SKM-1 (cell line): ENCODE measurements around the gene RBM19.

Experiments used
- DNase-seq: peaks from one replicate; lab custom pipeline; 2025; ENCODE audit not compliant: unreplicated experiment; lab: John Stamatoyannopoulos, UW

Gene RBM19

DNA sequence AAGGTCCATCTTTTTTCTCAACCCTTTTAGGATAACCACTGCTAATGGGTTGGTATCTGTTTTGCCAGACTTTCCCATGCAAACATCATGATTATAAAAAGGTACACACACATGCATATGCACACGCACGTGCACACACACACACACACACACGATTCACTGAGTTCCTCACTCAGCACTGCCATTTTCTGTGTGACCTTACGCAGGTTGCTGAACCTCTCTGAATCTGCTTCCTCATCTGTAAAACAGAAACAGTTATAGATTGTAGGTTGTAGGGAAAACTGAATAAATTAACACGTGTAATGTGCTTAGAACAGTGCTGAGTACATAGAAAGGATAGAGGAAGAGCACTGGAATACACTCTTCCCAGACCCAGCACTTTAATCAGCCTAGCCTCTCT lies 182.3 kb downstream of the RBM19 start:
- DNase-seq, result no peak

DNA sequence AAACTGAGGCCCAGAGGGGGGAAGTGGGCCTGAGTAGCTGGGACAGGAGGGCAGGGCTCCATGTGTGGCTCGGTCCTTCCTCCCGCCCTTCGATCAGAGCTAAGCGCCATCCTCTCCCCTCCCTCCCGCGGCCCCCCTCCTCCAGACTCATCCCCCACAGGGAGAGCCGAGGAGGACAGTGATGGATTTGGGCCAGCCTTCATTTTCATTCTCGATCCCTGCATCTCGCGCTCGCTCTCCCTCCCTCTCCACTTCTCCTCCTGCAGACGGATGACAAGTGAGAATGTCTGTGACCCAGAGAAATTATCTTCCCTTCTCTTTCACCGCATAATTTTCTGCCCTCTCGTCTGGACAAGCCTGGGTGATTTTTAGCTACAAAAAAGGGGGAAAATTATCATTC lies 183.3 kb downstream of the RBM19 start:
- no peak for DNase-seq

DNA sequence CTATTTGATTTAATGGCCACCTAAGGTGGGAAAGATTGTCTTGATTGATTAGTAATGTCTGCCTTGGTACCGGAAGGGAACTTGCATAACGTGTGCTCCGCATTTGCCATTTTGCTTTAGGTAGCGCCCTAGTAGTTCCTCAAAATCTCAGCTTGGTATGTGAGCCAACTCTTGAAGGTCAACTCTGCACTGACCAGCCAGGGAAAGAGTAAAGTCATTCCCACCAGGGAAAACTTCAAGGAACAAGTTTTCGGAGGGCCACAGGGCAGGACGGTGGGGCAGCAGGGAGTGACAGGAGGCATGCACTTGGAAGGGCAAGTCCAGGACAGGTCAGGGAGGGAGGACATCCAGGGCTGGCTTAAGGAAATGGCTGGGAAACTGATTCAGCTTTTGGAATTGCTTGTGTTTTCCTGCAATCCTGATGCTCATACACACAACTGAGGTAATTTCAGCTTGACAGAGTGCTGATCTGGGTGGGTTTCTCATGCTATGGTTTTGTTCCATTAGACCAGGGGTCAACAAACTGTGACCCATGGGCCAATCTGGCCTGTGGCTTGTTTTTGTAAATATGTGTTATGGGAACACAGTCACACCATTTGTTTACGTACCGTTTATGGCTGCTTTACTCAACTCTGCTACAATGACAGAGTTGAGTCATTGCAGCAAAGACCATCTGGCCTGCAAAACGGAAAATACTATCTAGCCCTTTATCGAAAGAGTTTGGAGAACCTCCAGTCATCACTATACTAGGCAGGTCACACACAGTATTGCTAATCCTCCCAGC lies 184.5 kb downstream of the RBM19 start:
- DNase-seq, result no peak

DNA sequence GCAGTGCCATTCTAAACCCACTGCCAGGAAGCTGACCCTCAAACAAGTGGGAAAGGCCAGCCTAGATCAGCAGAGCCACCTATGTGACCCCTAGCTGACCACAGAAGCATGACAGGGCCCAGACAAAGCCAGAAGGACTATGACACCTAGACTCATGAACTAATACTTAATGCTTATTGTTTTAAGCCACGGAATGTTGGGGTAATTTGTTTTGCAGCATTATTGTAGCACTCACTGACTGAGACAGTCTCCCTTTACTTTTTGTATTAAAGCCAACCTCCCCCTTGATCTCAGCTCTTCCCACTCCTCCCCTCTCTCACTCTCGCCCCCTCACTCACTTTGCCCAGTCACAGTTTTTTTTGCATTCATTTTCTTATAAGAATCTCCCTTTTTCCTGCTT lies 186.4 kb downstream of the RBM19 start:
- DNase-seq, result no peak

DNA sequence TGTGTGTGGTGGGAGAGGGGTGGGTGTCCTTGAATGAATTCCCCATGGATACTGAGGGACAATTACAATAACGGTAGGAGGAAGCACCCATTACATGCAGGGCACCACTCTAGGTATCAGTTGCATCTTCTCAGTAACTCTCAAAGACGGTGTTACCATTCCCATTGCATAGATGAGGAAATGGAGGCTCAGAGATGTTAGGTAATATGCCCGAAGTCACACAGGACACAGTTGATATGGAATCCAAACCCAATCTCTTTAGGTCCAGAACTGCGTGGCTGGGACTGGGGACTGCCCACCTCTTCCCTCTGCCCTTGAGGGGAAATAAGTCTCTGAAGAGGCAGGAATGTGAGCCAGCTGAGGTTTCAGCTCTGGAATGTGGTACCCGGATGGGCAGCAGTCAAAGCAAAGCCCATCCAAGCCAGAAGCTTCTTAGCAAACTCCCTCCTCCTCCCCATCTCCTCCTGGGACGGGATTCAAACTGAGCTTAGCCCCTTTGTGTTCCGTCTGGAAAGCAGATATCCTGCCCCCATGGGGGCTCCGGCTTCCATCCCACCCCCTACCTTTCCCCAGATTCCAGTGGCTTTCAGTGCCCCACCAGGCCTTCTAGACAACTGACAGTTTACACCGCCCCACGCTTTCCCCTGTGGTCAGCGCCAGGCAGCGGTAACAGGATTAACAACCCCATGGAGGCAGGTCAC lies 187.5 kb downstream of the RBM19 start:
- no peak for DNase-seq

DNA sequence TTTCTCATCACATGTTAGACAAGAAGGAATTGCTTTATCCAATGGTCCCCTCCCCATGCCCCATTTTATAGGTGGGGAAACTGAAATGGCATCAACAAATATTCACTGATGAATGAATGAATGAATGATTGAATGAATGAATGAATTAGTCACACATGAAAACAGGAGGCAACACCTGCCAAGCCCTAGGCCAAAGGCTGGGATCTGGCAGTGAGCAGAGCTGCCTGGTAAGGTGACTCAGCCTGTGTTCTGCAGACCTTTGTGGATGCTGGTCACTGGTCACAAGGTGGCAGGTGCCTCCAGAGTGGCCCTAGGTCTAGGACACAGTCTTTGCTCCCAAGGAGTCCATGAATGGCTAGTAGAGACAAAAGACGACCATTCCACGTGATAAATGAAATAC lies 188.4 kb downstream of the RBM19 start:
- DNase-seq, result no peak

DNA sequence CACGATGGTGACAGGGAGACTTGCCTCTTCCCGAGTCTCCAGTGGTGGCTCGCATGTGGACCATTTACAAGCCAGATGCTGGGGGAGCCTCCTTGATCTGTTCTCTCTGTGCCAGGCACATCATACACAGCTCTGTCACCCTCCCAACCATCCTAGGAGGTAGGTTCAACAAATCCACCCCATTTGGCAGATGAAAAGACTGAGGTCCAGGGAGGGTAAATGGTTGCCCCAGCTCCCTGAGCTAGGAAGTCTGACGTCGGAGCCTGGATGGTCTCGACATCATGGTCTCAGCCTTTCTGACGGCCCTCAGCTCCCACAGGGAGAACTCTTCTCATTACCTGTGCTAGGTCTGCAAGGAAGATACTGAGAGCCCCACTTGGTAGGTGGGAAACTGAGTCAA lies 189.6 kb downstream of the RBM19 start:
- no peak for DNase-seq

DNA sequence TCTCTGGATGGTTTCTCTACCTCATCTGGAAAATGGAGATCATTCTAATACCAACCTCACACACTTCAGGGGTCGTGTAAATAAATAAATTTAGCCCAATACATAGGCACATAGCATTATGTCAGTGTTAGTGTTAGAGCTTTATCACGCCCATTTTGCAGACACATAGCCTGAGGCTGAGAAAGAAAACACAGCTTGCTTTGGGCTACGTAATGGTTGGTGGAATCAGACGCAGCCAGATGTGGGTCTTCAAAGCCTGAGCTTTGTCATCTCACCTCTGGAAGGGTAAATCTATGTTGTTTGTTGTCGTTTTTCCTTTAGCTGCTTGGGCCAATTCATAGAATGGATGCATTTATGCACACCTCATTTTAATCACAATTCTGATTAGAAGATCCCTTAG lies 191.6 kb downstream of the RBM19 start:
- DNase-seq, result no peak

DNA sequence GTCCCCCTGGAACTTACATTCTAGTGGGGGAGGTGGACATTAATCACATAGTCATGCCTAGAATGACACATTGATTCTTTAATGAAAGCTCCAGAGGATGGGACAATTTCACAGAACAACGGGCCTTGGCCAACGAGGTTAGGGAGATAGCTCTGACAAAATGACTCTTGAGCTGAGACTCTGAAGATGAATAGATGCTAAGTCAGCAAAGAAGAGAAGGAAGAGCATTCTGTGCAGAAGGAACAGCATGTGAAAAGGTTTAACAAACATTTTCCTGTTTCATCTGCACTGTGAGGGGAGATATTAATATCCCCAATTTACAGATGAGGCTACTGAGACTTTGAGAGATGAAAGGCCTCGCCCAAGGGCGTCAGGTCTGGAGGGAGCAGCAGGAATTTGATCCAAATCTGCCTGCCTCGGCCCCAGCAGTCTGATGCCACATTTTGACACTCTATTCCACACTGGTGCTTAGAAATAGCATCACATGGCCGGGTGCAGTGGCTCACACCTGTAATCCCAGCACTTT lies 193.6 kb downstream of the RBM19 start:
- DNase-seq, result no peak

DNA sequence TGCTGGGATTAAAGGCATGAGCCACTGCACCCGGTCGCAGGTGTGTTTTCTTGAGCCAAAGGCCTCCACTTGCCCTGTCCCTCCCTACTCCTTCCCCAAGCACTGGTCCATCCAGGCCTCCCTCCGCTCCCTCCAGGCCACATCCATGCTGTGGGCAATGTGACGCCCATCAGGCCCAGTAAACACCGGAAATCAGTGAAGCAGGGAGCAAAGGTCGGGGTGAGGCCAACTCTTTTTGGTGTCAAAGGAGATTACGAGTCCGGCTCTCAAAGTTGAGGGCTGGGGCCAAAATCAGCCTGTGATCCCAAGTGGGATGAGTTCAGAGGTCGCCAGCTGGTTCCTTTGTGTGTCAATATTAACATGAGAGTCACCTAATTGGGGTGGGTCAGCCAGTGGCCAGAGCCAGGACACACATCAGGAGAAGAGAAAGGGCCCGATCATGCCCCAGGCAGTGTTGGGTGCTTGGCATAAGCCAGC lies 195.7 kb downstream of the RBM19 start:
- DNase-seq, result no peak

DNA sequence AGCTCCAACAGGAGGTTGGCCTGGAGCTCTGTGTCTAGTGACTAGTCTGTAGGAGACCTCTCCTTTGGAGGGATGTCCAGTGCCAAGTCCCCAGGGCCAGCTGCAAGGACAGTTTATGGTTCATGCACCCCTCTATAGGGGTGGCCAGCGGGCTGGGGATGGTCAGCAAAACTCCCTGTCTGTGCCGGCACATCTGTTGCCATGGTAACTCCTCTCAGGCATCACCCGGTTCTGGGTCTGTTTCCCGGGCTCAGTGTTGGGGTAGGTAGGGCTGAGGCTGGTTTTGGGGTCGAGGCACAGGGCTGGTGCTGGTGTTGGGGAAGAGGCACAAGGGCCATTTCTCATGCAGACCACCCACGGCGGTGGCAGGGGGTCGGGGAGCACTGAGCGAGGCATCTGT lies 196.8 kb downstream of the RBM19 start:
- no peak for DNase-seq

DNA sequence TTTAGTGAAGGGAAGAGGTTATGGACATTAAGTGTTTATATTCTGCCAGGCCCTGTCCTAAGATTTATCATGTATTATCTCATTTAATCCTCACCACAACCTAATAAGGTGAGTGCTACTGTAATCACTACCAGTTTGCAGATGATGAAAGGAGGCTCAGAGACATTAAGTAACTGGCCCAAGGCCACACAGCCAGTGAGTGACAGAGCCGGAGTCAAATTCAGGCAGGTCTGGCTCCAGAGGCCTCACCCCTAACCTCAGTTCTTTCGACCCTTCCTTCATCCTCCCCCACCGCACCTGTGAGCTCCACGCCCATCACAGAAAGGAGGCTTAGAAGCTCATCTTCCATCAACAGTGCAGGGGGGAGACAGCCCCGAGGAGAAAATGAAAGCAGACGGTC lies 197.3 kb downstream of the RBM19 start:
- no peak for DNase-seq

DNA sequence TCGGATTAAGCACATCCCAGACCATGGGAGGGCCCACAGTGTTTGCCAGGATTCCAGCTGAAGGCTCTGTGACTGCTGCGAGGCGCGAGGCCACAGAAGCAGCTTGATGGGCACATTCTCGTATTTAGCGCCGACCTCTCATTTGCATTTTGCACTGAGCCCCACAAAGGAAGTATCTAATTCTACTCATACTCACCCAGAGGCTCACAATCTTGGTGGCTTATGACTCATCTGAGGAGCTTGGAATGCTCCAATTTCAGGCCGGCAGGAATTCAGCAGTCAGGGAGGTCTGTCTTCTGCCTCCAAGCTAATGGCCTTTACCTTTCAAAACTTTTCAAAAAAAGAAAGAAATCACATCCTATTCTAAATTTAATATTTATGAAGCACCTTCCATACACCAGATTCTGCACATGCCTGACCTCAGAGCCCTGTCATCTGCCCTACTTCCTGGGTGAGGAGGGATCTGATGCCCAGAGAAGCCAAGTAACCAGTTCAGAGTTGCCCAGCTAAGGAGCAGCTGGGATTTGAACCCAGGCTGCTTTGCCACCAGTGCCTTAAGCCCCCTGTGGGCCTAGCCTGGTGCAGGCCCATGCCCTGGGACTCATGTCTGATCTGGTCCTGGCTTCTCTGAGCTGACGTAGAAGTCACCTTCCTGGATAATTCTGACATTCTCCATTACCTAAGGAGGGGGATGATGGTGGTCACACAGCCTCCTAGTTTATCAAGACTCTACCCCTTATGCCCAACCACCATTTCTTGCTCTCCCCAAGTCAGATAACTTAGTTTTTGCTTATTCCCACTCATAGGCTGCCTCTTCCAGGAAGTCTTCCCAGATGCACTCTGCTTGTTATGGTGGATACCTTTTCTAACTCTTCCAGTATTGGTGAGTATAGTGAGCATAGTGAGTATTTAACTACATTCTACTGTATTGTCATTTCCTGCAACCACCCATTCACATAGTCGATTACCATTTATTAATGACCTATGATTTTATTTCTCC lies 198.9 kb downstream of the RBM19 start:
- no peak for DNase-seq
